Lung (tissue), 12 donors: ENCODE results near the gene GGN. TPM values are rescaled to one million over a fixed set of nuclear protein-coding genes. Genes with fewer than 3 reads are reported as not detected.
A peak's percentile ranks its signal among the peaks of the same experiment; 100 is the strongest.

Experiments
- ATAC-seq: fragments of 200-7000 bp; cut with Tn5 transposase; one replicate; pipeline ENCODE4 v1.9.1; 2020; ENCODE audit warnings: moderate number of reproducible peaks; ENCODE audit not compliant: insufficient read depth, low FRiP score
- DNase-seq, 3 donors: peaks; one replicate each; pipeline ENCODE4 v3.0.0-alpha.2; 2013 to 2017
- H3K27ac ChIP-seq, 2 donors: one replicate each; pipeline ENCODE4 v1.5.1; 2013; ENCODE audit warnings: mild to moderate bottlenecking in 2 of 2, moderate library complexity in 2 of 2, control low read depth in 1 of 2, inconsistent platforms in 1 of 2, low read depth in 1 of 2, low read length in 1 of 2
- H3K27me3 ChIP-seq, 3 donors: one replicate each; pipeline ENCODE4 v1.5.1; 2013; ENCODE audit warnings: low read length in 2 of 3; ENCODE audit not compliant: control insufficient read depth in 3 of 3, insufficient read depth in 3 of 3
- H3K36me3 ChIP-seq, 4 donors: one replicate each; pipeline ENCODE4 v1.5.1; 2013; ENCODE audit warnings: low read length in 4 of 4, mild to moderate bottlenecking in 1 of 4, moderate library complexity in 1 of 4; ENCODE audit not compliant: control insufficient read depth in 4 of 4, insufficient read depth in 4 of 4
- H3K4me1 ChIP-seq, 5 donors: one replicate each; pipeline ENCODE4 v1.5.1; 2013; ENCODE audit warnings: low read length in 5 of 5, mild to moderate bottlenecking in 2 of 5, moderate library complexity in 1 of 5; ENCODE audit not compliant: control insufficient read depth in 5 of 5, insufficient read depth in 5 of 5
- H3K4me3 ChIP-seq: one replicate; pipeline ENCODE4 v1.5.1; 2013; ENCODE audit warnings: mild to moderate bottlenecking, control low read depth, moderate library complexity
- H3K9ac ChIP-seq, 2 donors: one replicate each; pipeline ENCODE4 v1.5.1; 2013; ENCODE audit warnings: low read length in 2 of 2, control low read depth in 1 of 2; ENCODE audit not compliant: insufficient read depth in 1 of 2
- H3K9me3 ChIP-seq, 4 donors: one replicate each; pipeline ENCODE4 v1.5.1; 2013; ENCODE audit warnings: low read length in 3 of 4, mild to moderate bottlenecking in 1 of 4, moderate library complexity in 1 of 4; ENCODE audit not compliant: control insufficient read depth in 4 of 4, insufficient read depth in 3 of 4
- WGBS, 2 donors: extraction: QIAGEN DNeasy Blood & Tissue Kit; methylation state at CpG; one replicate each; pipeline ENCODE4 v1.1.7; 2013; 5-methylcytosine and 5-hydroxymethylcytosine counted together
- polyA plus RNA-seq, 2 donors: library from polyadenylated mRNA; stranded (reverse); fragments of 200-250 nt; gene quantifications; one replicate each; pipeline ENCODE4 v1.2.1, GENCODE V29; 2013
- total RNA-seq, 2 donors: library from RNA; depleted of rRNA in 1 of 2; stranded (reverse); fragments of >200 nt in 1 of 2; gene quantifications; one replicate each; pipeline ENCODE4 v1.2.1, GENCODE V29; 2014 to 2021
- TF ChIP-seq, protein P1 (sequence below): IDR thresholded peaks from 2 replicates; pipeline ENCODE4 v1.5.1; 2012; ENCODE audit warnings: mild to moderate bottlenecking; ENCODE audit errors: control extremely low read depth, extremely low read depth
- donor health status: control.
- donor health status: control.
- donor health status: Bipolar disorder and iron deficiency.
- donor health status: healthy.
- donor health status: DM: yes; HTN: yes; CAD: no.

Gene GGN
- total and polyA plus RNA-seq, 4 donors, result 0.17 to 0.61 (median 0.38) TPM

DNA sequence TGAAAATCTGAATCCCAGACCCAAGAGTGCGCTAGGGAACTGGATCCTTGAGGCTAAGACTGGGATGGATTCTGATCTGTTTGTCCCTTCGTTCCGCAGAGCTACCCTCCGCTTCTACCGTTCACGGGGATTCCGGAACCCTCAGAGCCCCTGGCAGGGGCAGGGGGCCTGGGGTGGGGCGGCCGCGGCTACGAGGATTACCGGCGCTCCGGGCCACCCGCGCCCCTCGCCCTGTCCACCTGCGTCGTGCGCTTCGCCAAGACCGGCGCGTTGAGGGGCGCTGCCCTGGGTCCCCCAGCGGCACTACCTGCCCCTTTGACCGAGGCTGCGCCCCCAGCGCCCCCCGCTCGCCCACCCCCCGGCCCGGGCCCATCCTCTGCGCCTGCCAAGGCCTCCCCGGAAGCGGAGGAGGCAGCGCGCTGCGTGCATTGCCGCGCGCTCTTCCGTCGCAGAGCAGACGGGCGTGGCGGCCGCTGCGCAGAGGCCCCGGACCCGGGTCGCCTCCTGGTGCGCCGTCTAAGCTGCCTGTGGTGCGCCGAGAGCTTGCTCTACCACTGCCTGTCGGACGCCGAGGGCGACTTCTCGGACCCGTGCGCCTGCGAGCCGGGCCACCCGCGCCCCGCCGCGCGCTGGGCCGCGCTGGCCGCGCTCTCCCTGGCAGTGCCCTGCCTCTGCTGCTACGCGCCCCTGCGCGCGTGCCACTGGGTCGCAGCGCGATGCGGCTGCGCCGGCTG lies 7.7 kb upstream of the GGN start:
- TF ChIP-seq, protein P1, sequence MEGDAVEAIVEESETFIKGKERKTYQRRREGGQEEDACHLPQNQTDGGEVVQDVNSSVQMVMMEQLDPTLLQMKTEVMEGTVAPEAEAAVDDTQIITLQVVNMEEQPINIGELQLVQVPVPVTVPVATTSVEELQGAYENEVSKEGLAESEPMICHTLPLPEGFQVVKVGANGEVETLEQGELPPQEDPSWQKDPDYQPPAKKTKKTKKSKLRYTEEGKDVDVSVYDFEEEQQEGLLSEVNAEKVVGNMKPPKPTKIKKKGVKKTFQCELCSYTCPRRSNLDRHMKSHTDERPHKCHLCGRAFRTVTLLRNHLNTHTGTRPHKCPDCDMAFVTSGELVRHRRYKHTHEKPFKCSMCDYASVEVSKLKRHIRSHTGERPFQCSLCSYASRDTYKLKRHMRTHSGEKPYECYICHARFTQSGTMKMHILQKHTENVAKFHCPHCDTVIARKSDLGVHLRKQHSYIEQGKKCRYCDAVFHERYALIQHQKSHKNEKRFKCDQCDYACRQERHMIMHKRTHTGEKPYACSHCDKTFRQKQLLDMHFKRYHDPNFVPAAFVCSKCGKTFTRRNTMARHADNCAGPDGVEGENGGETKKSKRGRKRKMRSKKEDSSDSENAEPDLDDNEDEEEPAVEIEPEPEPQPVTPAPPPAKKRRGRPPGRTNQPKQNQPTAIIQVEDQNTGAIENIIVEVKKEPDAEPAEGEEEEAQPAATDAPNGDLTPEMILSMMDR, result no peak
- no peaks in the 10 kb centered on the region for H3K36me3 ChIP-seq
- no peak for ATAC-seq
- no peak for DNase-seq
- peaks cover 0 to 6% (median 0%) of the 10 kb centered on the region in 4 donors for H3K9me3 ChIP-seq
- H3K9ac ChIP-seq, result no peak overlapping the region
- no peaks in the 10 kb centered on the region for H3K4me1 ChIP-seq
- H3K27me3 ChIP-seq, result peaks cover 16 to 69% (median 43%) of the 10 kb centered on the region in 3 donors
- WGBS, 2 donors, result 5% methylated on average over 81 to 86 of the region's 86 CpGs
- no peak overlapping the region for H3K27ac ChIP-seq
- no peak overlapping the region for H3K4me3 ChIP-seq

DNA sequence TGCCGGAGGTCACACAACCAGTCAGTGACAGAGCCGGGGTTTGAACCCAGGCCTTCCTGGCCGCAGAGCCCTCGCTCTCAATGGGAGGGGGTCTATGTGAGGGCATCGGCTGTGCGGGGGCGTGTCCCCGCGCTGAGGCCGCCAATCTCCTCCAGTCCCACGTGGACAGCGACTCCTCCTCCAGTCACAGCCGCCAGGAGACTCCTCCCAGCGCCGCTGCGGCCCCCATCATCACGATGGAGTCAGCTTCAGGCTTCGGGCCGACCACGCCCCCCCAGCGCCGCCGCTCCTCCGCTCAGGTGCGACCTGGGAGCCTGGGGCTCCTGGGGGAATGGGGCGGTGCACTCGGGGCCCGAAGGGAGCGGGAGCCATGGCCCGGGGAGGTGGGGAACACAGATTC lies 6.7 kb upstream of the GGN start:
- peaks cover 0 to 6% (median 0%) of the 10 kb centered on the region in 4 donors for H3K9me3 ChIP-seq
- ATAC-seq, result no peak
- TF ChIP-seq, protein P1, result no peak
- 4 to 6% methylated on average over 30 of the region's 30 CpGs for WGBS, 2 donors
- H3K36me3 ChIP-seq, result no peaks in the 10 kb centered on the region
- DNase-seq, result peak in 2 of 3 donors; percentile 41 to 42
- no peaks in the 10 kb centered on the region for H3K4me1 ChIP-seq
- H3K27ac ChIP-seq, result no peak overlapping the region
- H3K4me3 ChIP-seq, result no peak overlapping the region
- peaks cover 15 to 77% (median 47%) of the 10 kb centered on the region in 3 donors for H3K27me3 ChIP-seq
- H3K9ac ChIP-seq, result no peak overlapping the region

DNA sequence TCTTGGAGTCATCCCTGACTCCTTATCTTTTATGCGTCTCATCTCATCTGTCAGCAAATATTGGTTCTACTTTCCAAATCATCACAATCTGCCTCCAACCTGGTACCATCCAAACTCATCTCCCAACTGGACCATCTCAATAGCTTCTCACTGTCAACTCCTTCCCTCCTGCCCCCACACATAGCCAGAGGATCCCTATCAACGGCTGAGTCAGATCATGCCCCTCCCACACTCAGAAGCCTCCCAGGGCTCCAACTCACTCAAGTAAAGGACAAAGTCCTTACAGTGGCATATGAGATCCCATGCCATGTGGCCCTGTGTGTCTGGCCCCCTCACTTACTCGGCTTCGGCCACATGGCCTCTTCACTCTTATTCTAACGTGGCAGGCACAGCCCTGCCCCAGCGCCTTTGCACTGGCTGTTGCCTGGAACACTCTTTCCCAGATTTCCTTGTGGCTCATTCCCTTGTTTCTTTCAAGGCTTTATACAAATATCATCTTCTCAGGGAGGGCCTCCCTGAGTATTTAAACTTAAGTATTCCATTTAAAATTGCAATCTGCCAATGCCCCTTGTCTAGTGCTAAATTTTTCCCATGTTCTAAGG lies 5.0 kb upstream of the GGN start:
- no peaks in the 10 kb centered on the region for H3K36me3 ChIP-seq
- H3K4me3 ChIP-seq, result no peak overlapping the region
- H3K27ac ChIP-seq, result no peak overlapping the region
- DNase-seq (no peak), ATAC-seq (no peak)
- H3K9ac ChIP-seq, result no peak overlapping the region
- H3K4me1 ChIP-seq, result peaks cover 0 to 5% (median 0%) of the 10 kb centered on the region in 5 donors
- WGBS, 2 donors, result 72 to 79% methylated on average over 6 of the region's 6 CpGs
- peaks cover 0 to 5% (median 0%) of the 10 kb centered on the region in 4 donors for H3K9me3 ChIP-seq
- peaks cover 7 to 85% (median 47%) of the 10 kb centered on the region in 3 donors for H3K27me3 ChIP-seq
- TF ChIP-seq, protein P1, result no peak
